GM12801 (cell line): ENCODE results near the gene MADD.

ENCODE experiments used
- TF ChIP-seq, protein P1 (sequence below): IDR thresholded peaks from one replicate; pipeline ENCODE4 v1.5.1; 2011; ENCODE audit warnings: control low read depth; ENCODE audit not compliant: insufficient read length; ENCODE audit errors: extremely low read depth

MADD gene

DNA sequence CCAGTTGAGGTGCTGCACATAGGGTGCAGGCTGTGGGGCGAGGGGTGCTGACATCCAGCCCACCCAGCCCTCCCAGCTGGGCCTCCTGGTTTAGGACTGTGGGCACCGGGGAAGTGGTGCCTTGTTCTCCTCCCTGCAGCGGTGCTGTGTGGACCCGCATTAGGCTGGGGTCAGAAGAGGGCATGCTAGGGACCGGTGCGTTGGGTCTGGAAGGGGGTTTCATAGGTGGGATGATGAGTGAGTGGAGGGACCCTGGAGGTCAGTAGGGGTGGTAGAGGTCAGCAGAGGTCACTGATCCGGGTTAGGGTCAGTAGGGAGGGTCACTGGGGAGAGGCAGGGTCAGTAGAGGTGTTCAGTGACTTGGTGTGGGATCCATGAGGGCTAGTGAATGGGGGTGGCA, 89.2 kb downstream of the MADD start:
- TF ChIP-seq, protein P1, sequence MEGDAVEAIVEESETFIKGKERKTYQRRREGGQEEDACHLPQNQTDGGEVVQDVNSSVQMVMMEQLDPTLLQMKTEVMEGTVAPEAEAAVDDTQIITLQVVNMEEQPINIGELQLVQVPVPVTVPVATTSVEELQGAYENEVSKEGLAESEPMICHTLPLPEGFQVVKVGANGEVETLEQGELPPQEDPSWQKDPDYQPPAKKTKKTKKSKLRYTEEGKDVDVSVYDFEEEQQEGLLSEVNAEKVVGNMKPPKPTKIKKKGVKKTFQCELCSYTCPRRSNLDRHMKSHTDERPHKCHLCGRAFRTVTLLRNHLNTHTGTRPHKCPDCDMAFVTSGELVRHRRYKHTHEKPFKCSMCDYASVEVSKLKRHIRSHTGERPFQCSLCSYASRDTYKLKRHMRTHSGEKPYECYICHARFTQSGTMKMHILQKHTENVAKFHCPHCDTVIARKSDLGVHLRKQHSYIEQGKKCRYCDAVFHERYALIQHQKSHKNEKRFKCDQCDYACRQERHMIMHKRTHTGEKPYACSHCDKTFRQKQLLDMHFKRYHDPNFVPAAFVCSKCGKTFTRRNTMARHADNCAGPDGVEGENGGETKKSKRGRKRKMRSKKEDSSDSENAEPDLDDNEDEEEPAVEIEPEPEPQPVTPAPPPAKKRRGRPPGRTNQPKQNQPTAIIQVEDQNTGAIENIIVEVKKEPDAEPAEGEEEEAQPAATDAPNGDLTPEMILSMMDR, result no peak

DNA sequence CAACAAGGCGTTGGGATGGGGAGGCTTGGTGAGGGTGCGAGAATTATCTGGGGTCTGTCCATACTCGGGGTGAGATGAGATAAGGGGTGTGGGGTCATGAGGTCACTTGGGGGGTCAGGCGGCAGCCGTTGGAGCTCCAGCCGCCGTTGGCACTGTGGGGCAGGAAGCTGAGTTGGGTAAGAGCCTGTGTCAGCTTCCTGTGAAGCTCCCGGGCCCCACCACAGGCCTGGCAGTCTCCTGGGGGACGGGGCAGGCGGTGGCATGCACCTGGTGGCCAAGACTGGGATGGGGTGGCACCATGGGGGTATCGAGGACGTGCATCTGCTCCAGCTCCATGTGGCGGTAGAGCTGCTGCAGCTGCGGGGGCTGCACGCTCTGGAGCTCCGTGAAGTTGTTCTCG, 89.7 kb downstream of the MADD start:
- TF ChIP-seq, protein P1, result no peak

DNA sequence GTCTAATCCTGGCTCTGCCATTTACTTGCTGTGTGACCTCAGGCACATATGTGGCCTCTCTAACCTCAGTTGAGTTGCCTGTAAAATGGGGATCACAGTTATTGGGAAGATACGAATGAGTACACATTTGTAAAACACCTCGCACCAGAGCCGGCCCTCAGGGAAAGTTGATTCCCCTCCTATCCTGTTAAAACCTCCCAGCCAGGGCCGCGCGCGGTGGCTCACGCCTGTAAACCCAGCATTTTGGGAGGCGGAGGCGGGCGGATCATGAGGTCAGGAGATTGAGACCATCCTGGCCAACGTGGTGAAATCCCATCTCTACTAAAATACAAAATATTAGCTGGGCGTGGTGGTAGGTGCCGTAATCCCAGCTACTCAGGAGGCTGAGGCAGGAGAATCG, 90.4 kb downstream of the MADD start:
- TF ChIP-seq, protein P1, result no peak

DNA sequence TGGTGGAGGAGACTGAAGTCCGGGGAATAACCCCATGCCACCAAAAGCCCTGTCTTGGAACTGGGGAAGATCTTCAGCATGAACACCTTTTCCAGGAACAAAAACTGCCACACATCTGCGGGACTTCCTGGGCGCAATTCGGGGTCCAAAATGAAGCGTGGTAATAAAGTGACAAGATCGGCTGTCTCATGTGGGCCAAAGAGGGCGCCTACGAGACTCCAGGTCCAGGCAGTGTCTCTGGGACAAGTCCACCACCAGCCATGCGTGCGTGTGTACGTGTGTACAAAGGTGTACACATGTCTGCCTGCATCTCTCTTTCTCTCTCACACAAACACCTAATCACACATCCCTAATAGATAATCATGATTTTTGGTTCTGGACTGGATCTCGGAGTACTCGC, 91.5 kb downstream of the MADD start:
- TF ChIP-seq, protein P1, result no peak

DNA sequence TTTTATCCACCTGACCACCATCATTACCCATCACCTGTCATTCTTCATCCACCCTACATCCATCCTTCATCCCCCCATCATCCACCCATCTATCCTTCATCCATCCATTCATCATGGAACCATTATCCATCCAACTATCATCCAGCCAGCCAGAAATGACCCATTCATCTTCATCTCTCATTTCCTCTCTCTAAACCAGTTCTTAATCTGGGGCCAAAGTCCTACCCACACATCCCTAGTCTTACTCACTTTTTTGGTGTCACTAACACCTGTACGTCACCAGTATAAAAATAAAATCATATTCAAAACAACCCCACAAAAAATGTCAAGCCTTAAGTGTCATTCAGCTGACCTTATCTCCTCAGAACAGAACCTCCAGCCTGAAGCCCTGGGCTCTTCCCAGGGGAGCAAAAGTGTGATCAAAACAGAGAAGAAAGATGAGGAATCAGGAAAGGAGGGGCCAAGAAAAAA, 96.1 kb downstream of the MADD start:
- TF ChIP-seq, protein P1, result no peak

DNA sequence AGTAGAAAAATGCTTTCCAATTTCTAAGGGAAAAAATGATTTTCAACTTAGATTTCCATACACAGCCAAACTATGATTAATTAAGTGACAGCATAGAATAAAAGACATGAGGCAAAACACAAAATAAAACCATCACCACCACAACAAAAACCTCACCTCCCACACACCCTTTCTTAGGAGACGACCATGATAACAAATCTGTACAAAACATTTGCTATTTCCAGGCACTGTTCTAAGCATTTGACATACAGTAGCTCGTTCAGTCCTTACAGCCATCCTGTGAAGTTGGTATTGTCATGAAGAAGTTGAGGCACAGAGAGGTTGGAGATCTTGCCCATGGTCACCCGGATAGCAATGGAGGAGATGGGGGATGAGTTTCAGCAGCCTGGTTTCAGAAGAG, 99.7 kb downstream of the MADD start:
- TF ChIP-seq, protein P1, result no peak

DNA sequence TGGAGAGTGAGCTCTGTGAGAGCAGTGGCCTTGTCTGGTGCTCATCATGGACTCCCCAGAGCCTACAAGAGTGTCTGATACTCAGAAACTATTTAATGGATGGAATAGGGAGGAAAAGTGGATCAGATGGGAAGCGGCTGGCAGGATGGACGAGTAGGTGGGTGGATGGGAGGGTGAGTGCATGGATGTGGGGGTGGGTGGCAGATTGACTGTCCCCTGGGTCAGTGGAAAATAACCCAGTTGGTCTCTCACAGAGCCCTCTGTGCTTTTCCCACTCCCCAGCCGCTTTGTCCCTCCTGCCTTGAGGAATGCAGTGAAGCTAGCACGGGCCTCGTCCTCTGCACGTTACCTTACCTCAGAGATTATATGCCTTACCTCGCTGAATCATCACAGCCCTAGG, 102.5 kb downstream of the MADD start:
- TF ChIP-seq, protein P1, result no peak
